IMR-90 (cell line): ENCODE results near the gene CCDC85B.
A peak's percentile ranks its signal among the peaks of the same experiment; 100 is the strongest.

Experiments
- CEBPB ChIP-seq: IDR thresholded peaks from 2 replicates; pipeline ENCODE4 v1.6.1; 2012; ENCODE audit warnings: low read depth, low read length, improper control_type of control experiment
- MAZ ChIP-seq: IDR thresholded peaks from 2 replicates; pipeline ENCODE4 v1.6.1; 2012; ENCODE audit warnings: low read depth, mild to moderate bottlenecking, low read length, improper control_type of control experiment, moderate library complexity, borderline replicate concordance
- POLR2A ChIP-seq: IDR thresholded peaks from 2 replicates; pipeline ENCODE4 v1.6.1; 2012; ENCODE audit warnings: mild to moderate bottlenecking, low read depth, low read length
- RAD21 ChIP-seq: IDR thresholded peaks from 2 replicates; pipeline ENCODE4 v1.6.1; 2012; ENCODE audit warnings: low read length, improper control_type of control experiment
- RFX5 ChIP-seq: IDR thresholded peaks from 2 replicates; pipeline ENCODE4 v1.8.0; 2012; ENCODE audit warnings: low read depth, mild to moderate bottlenecking, low read length, moderate library complexity
- SMC3 ChIP-seq: fragments of 150-350 bp; IDR thresholded peaks from 2 replicates; pipeline ENCODE4 v1.6.1; 2016; ENCODE audit warnings: low read depth, mild to moderate bottlenecking, antibody characterized with exemption, low read length, moderate library complexity
- TF ChIP-seq, protein P1 (sequence below): conservative IDR thresholded peaks from 2 replicates; pipeline ENCODE4 v1.5.1; 2012; ENCODE audit warnings: mild to moderate bottlenecking, low read depth, low read length, improper control_type of control experiment
- TF ChIP-seq, protein P2 (sequence below): fragments of 150-350 bp; IDR thresholded peaks from 2 replicates; pipeline ENCODE4 v1.6.1; 2016; ENCODE audit warnings: low read depth, mild to moderate bottlenecking, low read length, moderate library complexity, borderline replicate concordance

DNA sequence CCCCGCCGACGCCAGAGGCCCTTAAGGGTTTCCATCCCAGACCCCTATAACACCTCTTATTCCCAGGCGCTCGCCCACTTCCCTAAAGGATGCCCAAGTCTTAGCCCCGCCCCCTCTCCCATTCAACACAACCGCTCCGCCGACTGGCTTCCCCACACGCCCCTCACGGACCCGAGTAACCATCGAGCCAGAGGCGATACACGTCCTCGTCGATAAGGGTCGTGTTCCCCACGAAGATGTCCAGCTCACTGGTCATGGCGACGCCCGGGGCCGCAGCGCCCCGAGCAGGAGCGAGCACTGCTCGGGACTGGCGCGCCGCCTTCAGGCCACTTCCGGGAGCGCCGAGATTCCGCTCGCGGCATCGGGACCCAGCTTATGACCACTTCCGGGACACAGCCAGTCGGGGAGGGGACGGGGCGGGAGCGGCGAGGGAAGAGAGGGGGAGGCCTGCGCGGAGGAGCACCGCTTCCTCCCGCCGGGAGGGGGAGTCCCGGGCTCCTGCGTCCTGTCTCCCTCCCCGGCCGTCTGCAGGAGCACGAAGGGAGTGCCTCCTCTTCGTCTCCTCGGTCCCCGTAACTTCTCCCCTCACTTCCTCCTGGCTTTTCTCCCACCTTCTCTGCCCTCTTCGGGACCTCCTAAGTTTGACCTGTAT is 2.2 kb upstream of the CCDC85B start, which contains the start of gene FIBP:
- TF ChIP-seq, protein P1, sequence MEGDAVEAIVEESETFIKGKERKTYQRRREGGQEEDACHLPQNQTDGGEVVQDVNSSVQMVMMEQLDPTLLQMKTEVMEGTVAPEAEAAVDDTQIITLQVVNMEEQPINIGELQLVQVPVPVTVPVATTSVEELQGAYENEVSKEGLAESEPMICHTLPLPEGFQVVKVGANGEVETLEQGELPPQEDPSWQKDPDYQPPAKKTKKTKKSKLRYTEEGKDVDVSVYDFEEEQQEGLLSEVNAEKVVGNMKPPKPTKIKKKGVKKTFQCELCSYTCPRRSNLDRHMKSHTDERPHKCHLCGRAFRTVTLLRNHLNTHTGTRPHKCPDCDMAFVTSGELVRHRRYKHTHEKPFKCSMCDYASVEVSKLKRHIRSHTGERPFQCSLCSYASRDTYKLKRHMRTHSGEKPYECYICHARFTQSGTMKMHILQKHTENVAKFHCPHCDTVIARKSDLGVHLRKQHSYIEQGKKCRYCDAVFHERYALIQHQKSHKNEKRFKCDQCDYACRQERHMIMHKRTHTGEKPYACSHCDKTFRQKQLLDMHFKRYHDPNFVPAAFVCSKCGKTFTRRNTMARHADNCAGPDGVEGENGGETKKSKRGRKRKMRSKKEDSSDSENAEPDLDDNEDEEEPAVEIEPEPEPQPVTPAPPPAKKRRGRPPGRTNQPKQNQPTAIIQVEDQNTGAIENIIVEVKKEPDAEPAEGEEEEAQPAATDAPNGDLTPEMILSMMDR: peak; percentile 83
- TF ChIP-seq MAZ (peak; percentile 98), RAD21 (no peak; the same call in none of the 2 replicates), CEBPB (no peak), SMC3 (peak; percentile 41), POLR2A (peak; percentile 65), RFX5 (no peak)
- TF ChIP-seq, protein P2, sequence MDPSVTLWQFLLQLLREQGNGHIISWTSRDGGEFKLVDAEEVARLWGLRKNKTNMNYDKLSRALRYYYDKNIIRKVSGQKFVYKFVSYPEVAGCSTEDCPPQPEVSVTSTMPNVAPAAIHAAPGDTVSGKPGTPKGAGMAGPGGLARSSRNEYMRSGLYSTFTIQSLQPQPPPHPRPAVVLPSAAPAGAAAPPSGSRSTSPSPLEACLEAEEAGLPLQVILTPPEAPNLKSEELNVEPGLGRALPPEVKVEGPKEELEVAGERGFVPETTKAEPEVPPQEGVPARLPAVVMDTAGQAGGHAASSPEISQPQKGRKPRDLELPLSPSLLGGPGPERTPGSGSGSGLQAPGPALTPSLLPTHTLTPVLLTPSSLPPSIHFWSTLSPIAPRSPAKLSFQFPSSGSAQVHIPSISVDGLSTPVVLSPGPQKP: no peak
